ENCODE measurements around the gene TUBGCP6. TPM values are rescaled to one million over a fixed set of nuclear protein-coding genes. Genes with fewer than 3 reads are reported as not detected.

The TUBGCP6 gene
- total RNA-seq, 1 experiment from 2014 or later, result 31.3 TPM

DNA sequence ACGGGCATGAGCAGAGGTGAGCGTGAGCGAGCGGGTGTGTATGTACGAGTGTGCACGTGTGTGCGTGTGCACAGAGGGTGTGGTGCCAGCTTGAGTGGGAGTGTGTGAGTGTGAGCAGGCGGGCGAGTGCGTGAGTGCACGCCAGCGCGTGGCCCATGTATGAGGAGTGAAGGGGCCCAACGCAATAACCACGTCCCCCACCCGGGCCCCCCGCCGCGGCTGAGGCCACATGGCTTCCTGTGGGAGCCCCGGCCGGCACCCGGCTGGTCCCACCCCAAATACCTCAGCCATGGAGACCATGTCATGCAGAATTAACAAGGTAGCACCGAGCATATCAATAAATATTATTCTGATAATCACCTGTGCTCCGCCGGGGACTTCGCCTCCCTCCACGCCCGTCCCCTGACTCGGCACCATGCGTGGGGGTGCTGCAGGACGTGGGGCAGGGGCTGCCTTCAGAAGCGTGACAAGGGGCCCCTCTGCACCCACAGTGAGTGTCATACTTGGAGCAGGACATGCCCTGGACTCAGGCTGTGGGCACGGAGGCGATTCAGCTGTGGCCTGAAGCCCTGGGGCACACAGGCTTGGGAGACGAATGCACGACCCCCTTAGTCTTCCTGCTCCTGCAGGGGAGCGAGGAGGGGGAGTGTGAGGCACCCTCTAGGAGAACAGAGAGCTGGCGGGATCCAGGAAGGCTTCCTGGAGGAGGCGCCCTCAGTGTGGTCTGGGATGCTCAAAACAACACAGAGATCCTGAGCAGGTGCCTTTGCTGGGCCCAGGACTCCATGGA, 64.7 kb downstream of the TUBGCP6 start:
- Histone ChIP-seq H3K36me3 (ENCODE audit: control insufficient read depth, insufficient read depth, low read length) (no peaks in the 10 kb centered on the region), H3K27me3 (ENCODE audit: control insufficient read depth, insufficient read depth, low read length) (no peaks in the 10 kb centered on the region), H3K4me1 (ENCODE audit: control insufficient read depth, insufficient read depth, low read length) (peaks cover 14% of the 10 kb centered on the region; the same call in 1 of the 2 replicates), H3K9me3 (ENCODE audit: control insufficient read depth, insufficient read depth, low read depth, low read length) (no peaks in the 10 kb centered on the region), H3K4me3 (ENCODE audit: low read depth in 2 of 2, low read length in 2 of 2) (no peak overlapping the region), H3K27ac (ENCODE audit: low read length) (no peak overlapping the region)
- in situ Hi-C loops (cut with HindIII; ENCODE audit: low pct_unique_long_range_greater_than_20kb, low sequenced_read_pairs) (no loop called here), intact Hi-C loops (cut with micrococcal nuclease; ENCODE audit: unreplicated experiment) (no loop called here)
- CTCF ChIA-PET, result no interaction called here
- DNase-seq (ENCODE audit: low read depth, low spot score), result no peak
- ATAC-seq, result no peak
- TF ChIP-seq POLR2AphosphoS5 (IDR thresholded peaks at IDR 0.05; ENCODE audit: low read depth, low read length), result no peak
- TF ChIP-seq TCF7L2 (IDR thresholded peaks at IDR 0.05; ENCODE audit: low read depth, low read length), result no peak
- BruUV-seq (replicated peaks), result no TSS peak
- POLR2A ChIA-PET, result no interaction called here

DNA sequence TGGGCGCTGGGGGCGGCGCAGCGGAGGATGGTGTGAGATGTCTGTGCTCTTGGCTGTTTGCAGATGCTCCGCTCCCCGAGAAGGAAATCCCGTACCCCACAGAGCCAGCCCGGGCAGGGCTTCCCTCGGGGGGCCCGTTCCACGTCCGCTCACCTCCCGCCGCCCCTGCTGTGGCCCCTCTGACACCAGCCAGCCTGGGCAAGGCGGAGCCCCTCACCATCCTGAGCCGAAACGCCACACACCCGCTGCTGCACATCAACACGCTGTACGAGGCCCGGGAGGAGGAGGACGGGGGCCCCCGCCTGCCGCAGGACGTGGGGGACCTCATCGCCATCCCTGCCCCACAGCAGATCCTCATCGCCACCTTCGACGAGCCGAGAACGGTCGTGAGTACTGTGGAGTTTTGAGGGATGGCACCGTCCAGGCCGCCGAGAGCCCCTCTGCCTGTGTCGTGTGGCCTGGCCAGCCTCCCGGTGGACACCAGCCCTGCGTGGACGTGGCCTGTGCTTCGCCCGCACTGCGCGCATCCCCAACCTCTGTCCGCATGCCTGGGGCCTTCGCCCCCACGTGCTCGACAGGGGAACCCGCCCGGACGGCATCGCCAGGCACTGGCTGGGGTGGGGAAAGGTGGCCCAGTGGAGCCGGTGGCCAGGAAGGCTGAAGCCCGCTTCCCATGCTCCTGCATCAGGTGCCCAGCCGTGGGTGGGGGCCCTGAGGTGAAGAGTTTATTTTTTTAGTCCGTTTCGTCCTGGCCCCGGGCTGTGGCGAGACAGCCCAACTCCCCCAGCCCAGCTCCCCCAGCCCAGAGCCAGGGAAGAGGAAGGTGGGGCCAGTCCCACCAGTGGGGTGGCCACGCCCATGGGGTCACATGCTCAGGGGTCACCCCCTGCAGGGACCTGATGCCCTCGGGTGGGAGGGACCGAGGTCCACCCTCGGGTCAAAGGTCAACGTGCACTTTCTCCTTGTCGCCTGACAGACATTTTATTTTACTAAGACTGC, 65.7 kb downstream of the TUBGCP6 start:
- Histone ChIP-seq H3K4me3 (ENCODE audit: low read depth in 2 of 2, low read length in 2 of 2) (no peak overlapping the region), H3K4me1 (ENCODE audit: control insufficient read depth, insufficient read depth, low read length) (peaks cover 9% of the 10 kb centered on the region; the same call in 1 of the 2 replicates), H3K27ac (ENCODE audit: low read length) (no peak overlapping the region), H3K27me3 (ENCODE audit: control insufficient read depth, insufficient read depth, low read length) (no peaks in the 10 kb centered on the region), H3K9me3 (ENCODE audit: control insufficient read depth, insufficient read depth, low read depth, low read length) (no peaks in the 10 kb centered on the region), H3K36me3 (ENCODE audit: control insufficient read depth, insufficient read depth, low read length) (no peaks in the 10 kb centered on the region)
- intact Hi-C loops (cut with micrococcal nuclease; ENCODE audit: unreplicated experiment), result no loop called here
- no peak for DNase-seq (ENCODE audit: low read depth, low spot score)
- ChIA-PET POLR2A (no interaction called here), CTCF (no interaction called here)
- no peak for ATAC-seq
- no peak for TF ChIP-seq POLR2AphosphoS5 (IDR thresholded peaks at IDR 0.05; ENCODE audit: low read depth, low read length)
- TF ChIP-seq, protein P1, sequence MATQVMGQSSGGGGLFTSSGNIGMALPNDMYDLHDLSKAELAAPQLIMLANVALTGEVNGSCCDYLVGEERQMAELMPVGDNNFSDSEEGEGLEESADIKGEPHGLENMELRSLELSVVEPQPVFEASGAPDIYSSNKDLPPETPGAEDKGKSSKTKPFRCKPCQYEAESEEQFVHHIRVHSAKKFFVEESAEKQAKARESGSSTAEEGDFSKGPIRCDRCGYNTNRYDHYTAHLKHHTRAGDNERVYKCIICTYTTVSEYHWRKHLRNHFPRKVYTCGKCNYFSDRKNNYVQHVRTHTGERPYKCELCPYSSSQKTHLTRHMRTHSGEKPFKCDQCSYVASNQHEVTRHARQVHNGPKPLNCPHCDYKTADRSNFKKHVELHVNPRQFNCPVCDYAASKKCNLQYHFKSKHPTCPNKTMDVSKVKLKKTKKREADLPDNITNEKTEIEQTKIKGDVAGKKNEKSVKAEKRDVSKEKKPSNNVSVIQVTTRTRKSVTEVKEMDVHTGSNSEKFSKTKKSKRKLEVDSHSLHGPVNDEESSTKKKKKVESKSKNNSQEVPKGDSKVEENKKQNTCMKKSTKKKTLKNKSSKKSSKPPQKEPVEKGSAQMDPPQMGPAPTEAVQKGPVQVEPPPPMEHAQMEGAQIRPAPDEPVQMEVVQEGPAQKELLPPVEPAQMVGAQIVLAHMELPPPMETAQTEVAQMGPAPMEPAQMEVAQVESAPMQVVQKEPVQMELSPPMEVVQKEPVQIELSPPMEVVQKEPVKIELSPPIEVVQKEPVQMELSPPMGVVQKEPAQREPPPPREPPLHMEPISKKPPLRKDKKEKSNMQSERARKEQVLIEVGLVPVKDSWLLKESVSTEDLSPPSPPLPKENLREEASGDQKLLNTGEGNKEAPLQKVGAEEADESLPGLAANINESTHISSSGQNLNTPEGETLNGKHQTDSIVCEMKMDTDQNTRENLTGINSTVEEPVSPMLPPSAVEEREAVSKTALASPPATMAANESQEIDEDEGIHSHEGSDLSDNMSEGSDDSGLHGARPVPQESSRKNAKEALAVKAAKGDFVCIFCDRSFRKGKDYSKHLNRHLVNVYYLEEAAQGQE (IDR thresholded peaks at IDR 0.05; ENCODE audit: insufficient read depth in 1 of 2, low read depth in 2 of 2, low read length in 1 of 2), result no peak
- TF ChIP-seq TCF7L2 (IDR thresholded peaks at IDR 0.05; ENCODE audit: low read depth, low read length), result no peak
- TF ChIP-seq, protein P2, sequence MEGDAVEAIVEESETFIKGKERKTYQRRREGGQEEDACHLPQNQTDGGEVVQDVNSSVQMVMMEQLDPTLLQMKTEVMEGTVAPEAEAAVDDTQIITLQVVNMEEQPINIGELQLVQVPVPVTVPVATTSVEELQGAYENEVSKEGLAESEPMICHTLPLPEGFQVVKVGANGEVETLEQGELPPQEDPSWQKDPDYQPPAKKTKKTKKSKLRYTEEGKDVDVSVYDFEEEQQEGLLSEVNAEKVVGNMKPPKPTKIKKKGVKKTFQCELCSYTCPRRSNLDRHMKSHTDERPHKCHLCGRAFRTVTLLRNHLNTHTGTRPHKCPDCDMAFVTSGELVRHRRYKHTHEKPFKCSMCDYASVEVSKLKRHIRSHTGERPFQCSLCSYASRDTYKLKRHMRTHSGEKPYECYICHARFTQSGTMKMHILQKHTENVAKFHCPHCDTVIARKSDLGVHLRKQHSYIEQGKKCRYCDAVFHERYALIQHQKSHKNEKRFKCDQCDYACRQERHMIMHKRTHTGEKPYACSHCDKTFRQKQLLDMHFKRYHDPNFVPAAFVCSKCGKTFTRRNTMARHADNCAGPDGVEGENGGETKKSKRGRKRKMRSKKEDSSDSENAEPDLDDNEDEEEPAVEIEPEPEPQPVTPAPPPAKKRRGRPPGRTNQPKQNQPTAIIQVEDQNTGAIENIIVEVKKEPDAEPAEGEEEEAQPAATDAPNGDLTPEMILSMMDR (IDR thresholded peaks at IDR 0.05), result no peak
- TF ChIP-seq SIN3A (IDR thresholded peaks at IDR 0.05; ENCODE audit: borderline replicate concordance, insufficient read depth, low read depth, low read length), result no peak
- in situ Hi-C loops (cut with HindIII; ENCODE audit: low pct_unique_long_range_greater_than_20kb, low sequenced_read_pairs), result no loop called here
- BruUV-seq (replicated peaks), result no TSS peak
